HepG2 (cell line): ENCODE data around the gene TCTN2. TPM values are rescaled to one million over a fixed set of nuclear protein-coding genes. Genes with fewer than 3 reads are reported as not detected.

ENCODE experiments used
- ATAC-seq: fragments of 200-7000 bp; cut with Tn5 transposase; 3 replicates; pipeline ENCODE4 v1.9.1; 2020; ENCODE audit warnings: mild to moderate bottlenecking, moderate library complexity
- Bru-seq: library from RNA; stranded (reverse); fragments of 400-500 nt; gene quantifications from one replicate; lab custom pipeline; 2021; lab: Mats Ljungman, UMichigan
- BruChase-seq, 2 experiments: library from RNA; stranded (reverse); fragments of 400-500 nt; gene quantifications; one replicate each; lab custom pipeline; 2021; lab: Mats Ljungman, UMichigan
- BruUV-seq: library from RNA; stranded (reverse); fragments of 400-500 nt; replicated peaks from 2 replicates; lab custom pipeline; 2021; lab: Mats Ljungman, UMichigan
- CTCF ChIA-PET: fragments of 300-600 bp; formaldehyde crosslinking; extraction: SDS; loops from one replicate; lab custom pipeline; 2021; ENCODE audit warnings: low total read pairs, inconsistent platforms, low intra/inter-chr PET ratio; lab: Yijun Ruan, JAX
- POLR2A ChIA-PET: fragments of 350-600 bp; sonication (Branson Sonifier 250); formaldehyde crosslinking; loops from one replicate; lab custom pipeline; 2020; ENCODE audit warnings: antibody characterized with exemption, inconsistent platforms; lab: Yijun Ruan, JAX
- DNase-seq: peaks from one replicate; pipeline ENCODE4 v3.0.0-alpha.2; 2015; ENCODE audit warnings: low spot score
- FAIRE-seq: peaks from 3 replicates; lab custom pipeline; 2011; peaks lifted over from hg19 to GRCh38; lab: Jason Lieb, UNC
- H2AFZ ChIP-seq: one replicate; pipeline ENCODE4 v1.6.1; 2011; ENCODE audit warnings: low read length, inconsistent platforms
- H3K27ac ChIP-seq: fragments of 300-600 bp; 3 replicates; pipeline ENCODE4 v1.8.0; 2011; ENCODE audit warnings: mixed run types, mild to moderate bottlenecking, mixed read lengths, low read length, inconsistent platforms; ENCODE audit not compliant: insufficient read depth; ENCODE audit errors: extremely low read length
- H3K27me3 ChIP-seq, 2 experiments: fragments of 200-600 bp in 1 of 2; 2 replicates in 1 of 2; 3 replicates in 1 of 2; pipeline versions ENCODE4 v1.6.0 to v1.8.0; 2011; ENCODE audit warnings: low read length in 2 of 2, mild to moderate bottlenecking in 2 of 2, moderate library complexity in 2 of 2, inconsistent platforms in 1 of 2; ENCODE audit not compliant: insufficient read depth in 2 of 2, control insufficient read depth in 1 of 2
- H3K36me3 ChIP-seq, 2 experiments: fragments of 200-600 bp in 1 of 2; replicated peaks in 1 of 2; 2 replicates in 1 of 2; 3 replicates in 1 of 2; pipeline versions ENCODE4 v1.5.1 to v1.8.0; 2011; ENCODE audit warnings: low read length in 2 of 2, inconsistent platforms in 1 of 2; ENCODE audit not compliant: insufficient read depth in 2 of 2, control insufficient read depth in 1 of 2
- H3K4me1 ChIP-seq: 2 replicates; pipeline ENCODE4 v1.5.1; 2012; ENCODE audit warnings: low read length, inconsistent platforms; ENCODE audit not compliant: insufficient read depth
- H3K4me2 ChIP-seq: 2 replicates; pipeline ENCODE4 v1.6.0; 2011; ENCODE audit warnings: low read depth, low read length, inconsistent platforms
- H3K4me3 ChIP-seq, 3 experiments: fragments of 200-600 bp in 1 of 3; sonication (generic), shearing (Covaris generic) in 1 of 3; replicated peaks in 1 of 3; 2 replicates each; pipeline ENCODE4 v1.5.1; 2011 to 2016; ENCODE audit warnings: low read length in 3 of 3, inconsistent platforms in 2 of 3, low read depth in 2 of 3, mild to moderate bottlenecking in 2 of 3, control low read depth in 1 of 3, mixed read lengths in 1 of 3; ENCODE audit not compliant: insufficient read depth in 1 of 3
- H3K79me2 ChIP-seq: one replicate; pipeline ENCODE4 v1.6.1; 2011; ENCODE audit warnings: low read length, inconsistent platforms; ENCODE audit not compliant: insufficient read depth
- H3K9ac ChIP-seq: 2 replicates; pipeline ENCODE4 v1.6.0; 2011; ENCODE audit warnings: mild to moderate bottlenecking, low read depth, low read length, inconsistent platforms; ENCODE audit not compliant: insufficient read depth
- H3K9me3 ChIP-seq: 2 replicates; pipeline ENCODE4 v1.5.1; 2012; ENCODE audit warnings: mild to moderate bottlenecking, low read length
- H4K20me1 ChIP-seq: 2 replicates; pipeline ENCODE4 v1.6.0; 2011; ENCODE audit warnings: inconsistent platforms, mild to moderate bottlenecking, low read length, moderate library complexity; ENCODE audit not compliant: insufficient read depth
- EP300 ChIP-seq, 3 experiments: sonication (generic) in 1 of 3; formaldehyde crosslinking in 1 of 3; IDR thresholded peaks; 2 replicates each; pipeline versions ENCODE4 v1.5.1 to v1.6.1; 2011 to 2020; ENCODE audit warnings: low read depth in 2 of 3, low read length in 2 of 3, borderline replicate concordance in 1 of 3, improper control_type of control experiment in 1 of 3, mild to moderate bottlenecking in 1 of 3, missing genetic modification reagents in 1 of 3, moderate library complexity in 1 of 3
- HDAC1 ChIP-seq: sonication (generic); formaldehyde crosslinking; IDR thresholded peaks from 2 replicates; pipeline ENCODE4 v1.5.1; 2020; ENCODE audit warnings: mild to moderate bottlenecking, missing genetic modification reagents
- HIVEP1 ChIP-seq: sonication (generic); formaldehyde crosslinking; IDR thresholded peaks from 2 replicates; pipeline ENCODE4 v1.4.0; 2020; ENCODE audit warnings: mild to moderate bottlenecking, missing genetic modification reagents
- PHF8 ChIP-seq: sonication (generic); formaldehyde crosslinking; IDR thresholded peaks from 2 replicates; pipeline ENCODE4 v1.5.0; 2020; ENCODE audit warnings: missing genetic modification reagents
- YEATS2 ChIP-seq: sonication (generic); formaldehyde crosslinking; IDR thresholded peaks from 2 replicates; pipeline ENCODE4 v1.4.0; 2020; ENCODE audit warnings: missing genetic modification reagents, borderline replicate concordance
- ZFX ChIP-seq: sonication (generic); formaldehyde crosslinking; IDR thresholded peaks from 2 replicates; pipeline ENCODE4 v1.4.0; 2020; ENCODE audit warnings: mild to moderate bottlenecking, low read depth, missing genetic modification reagents, moderate library complexity
- ZNF558 ChIP-seq: sonication (generic); formaldehyde crosslinking; IDR thresholded peaks from 2 replicates; pipeline ENCODE4 v1.9.0; 2022; ENCODE audit warnings: mild to moderate bottlenecking, missing genetic modification reagents, borderline replicate concordance
- WGBS: methylation state at CpG from one replicate; pipeline ENCODE4 v1.1.6; 2017; ENCODE audit warnings: low lambda C conversion rate; 5-methylcytosine and 5-hydroxymethylcytosine counted together
- in situ Hi-C: cut with HindIII; loops from 2 replicates; pipeline ENCODE4 v1.10.0; 2017; ENCODE audit warnings: low pct_unique_long_range_greater_than_20kb; ENCODE audit not compliant: extremely low pct_ligation_motif_present
- intact Hi-C: fragments of 100-400 bp; cut with micrococcal nuclease; formaldehyde crosslinking; loops from one replicate; pipeline ENCODE4 v1.10.0; 2022; ENCODE audit not compliant: unreplicated experiment
- long read RNA-seq, 2 experiments: library from RNA in 1 of 2; library from polyadenylated mRNA in 1 of 2; stranded (forward) in 1 of 2; unstranded in 1 of 2; transcript quantifications; one replicate each; pipeline ENCODE4 v2.0.0, GENCODE V29; 2019 to 2022
- polyA minus RNA-seq, 3 experiments: library from RNA; depleted of rRNA, polyadenylated mRNA; stranded (reverse); fragments of >200 nt; gene quantifications; 2 replicates each; pipeline ENCODE4 v1.2.3, GENCODE V29; 2011; ENCODE audit warnings: low replicate concordance in 1 of 3
- polyA plus RNA-seq, 8 experiments: library from polyadenylated mRNA; depleted of rRNA in 3 of 8; stranded (reverse) in 7 of 8; unstranded in 1 of 8; fragments of >200 nt; fragmentation: Illumina TruSeq in 4 of 8; extraction: Trizol in 4 of 8; gene quantifications; 2 replicates each; pipeline versions ENCODE4 v1.2.1 to v1.2.3, GENCODE V29; 2011 to 2016; ENCODE audit warnings: low read depth in 4 of 8, missing spikeins in 1 of 8, mixed read lengths in 1 of 8; ENCODE audit not compliant: insufficient read depth in 1 of 8
- total RNA-seq, 5 experiments: library from RNA; depleted of rRNA; stranded (reverse); fragments of >200 nt; fragmentation: Illumina TruSeq; extraction: Trizol; gene quantifications; 2 replicates each; pipeline ENCODE4 v1.2.3, GENCODE V29; 2016; ENCODE audit warnings: low read depth in 1 of 5
- TF ChIP-seq, protein P1 (sequence below): sonication (generic); formaldehyde crosslinking; IDR thresholded peaks from 2 replicates; pipeline ENCODE4 v1.8.0; 2022; ENCODE audit warnings: mild to moderate bottlenecking, missing genetic modification reagents, moderate library complexity

The TCTN2 gene
- total RNA-seq (2016; rRNA removed; fragmentation: Illumina TruSeq; extraction: Trizol) (4.1 and 8.1 TPM in 2 replicates), polyA plus RNA-seq (2011; rRNA removed) (3.9 and 5.0 TPM in 2 replicates), polyA minus RNA-seq (2011; rRNA and poly(A)+ RNA removed; ENCODE audit: low replicate concordance) (11.6 and 14.2 TPM in 2 replicates), Bru-seq, nascent RNA (percentile 42 among the genes with signal in this experiment), BruChase-seq, experiment 1, labeled RNA remaining after a 6-hour chase (percentile 55 among the genes with signal in this experiment), BruChase-seq, experiment 2, labeled RNA remaining after a 2-hour chase (percentile 49 among the genes with signal in this experiment)
- 3.3 and 4.2 TPM in 2 replicates for total RNA-seq (2016; cell fraction: cytosol; rRNA removed; fragmentation: Illumina TruSeq; extraction: Trizol; ENCODE audit: low read depth)
- total RNA-seq (2016; cell fraction: insoluble cytoplasmic fraction; rRNA removed; fragmentation: Illumina TruSeq; extraction: Trizol) = 4.1 and 7.3 TPM in 2 replicates
- 4.9 and 5.0 TPM in 2 replicates for total RNA-seq (2016; cell fraction: membrane; rRNA removed; fragmentation: Illumina TruSeq; extraction: Trizol)
- 7.9 and 8.3 TPM in 2 replicates for total RNA-seq (2016; cell fraction: nucleus; rRNA removed; fragmentation: Illumina TruSeq; extraction: Trizol)
- 2.7 and 3.2 TPM in 2 replicates for polyA plus RNA-seq (2011; cell fraction: cytosol; rRNA removed)
- 6.4 and 6.7 TPM in 2 replicates for polyA plus RNA-seq (2011; cell fraction: nucleus; rRNA removed)
- polyA plus RNA-seq (2012) = 3.7 and 5.5 TPM in 2 replicates
- polyA plus RNA-seq (2016; cell fraction: cytosol; fragmentation: Illumina TruSeq; extraction: Trizol; ENCODE audit: low read depth) = 0.93 and 1.1 TPM in 2 replicates
- polyA plus RNA-seq (2016; cell fraction: insoluble cytoplasmic fraction; fragmentation: Illumina TruSeq; extraction: Trizol; ENCODE audit: low read depth) = 3.3 and 3.7 TPM in 2 replicates
- polyA plus RNA-seq (2016; cell fraction: membrane; fragmentation: Illumina TruSeq; extraction: Trizol; ENCODE audit: low read depth) = 2.4 and 2.6 TPM in 2 replicates
- 12.7 and 13.0 TPM in 2 replicates for polyA plus RNA-seq (2016; cell fraction: nucleus; fragmentation: Illumina TruSeq; extraction: Trizol; ENCODE audit: insufficient read depth, low read depth)
- polyA minus RNA-seq (2011; cell fraction: cytosol; rRNA and poly(A)+ RNA removed) = 3.0 and 3.9 TPM in 2 replicates
- polyA minus RNA-seq (2011; cell fraction: nucleus; rRNA and poly(A)+ RNA removed) = 4.5 and 6.1 TPM in 2 replicates
- long read RNA-seq, experiment 1, partial matches to known transcripts = 0 of 4 reads
- long read RNA-seq, experiment 1, other reads (novel, unspliced or antisense) = 4 of 4 reads
- long read RNA-seq, experiment 2, partial matches to known transcripts = 0 of 1 reads
- long read RNA-seq, experiment 2, other reads (novel, unspliced or antisense) = 1 of 1 reads

DNA sequence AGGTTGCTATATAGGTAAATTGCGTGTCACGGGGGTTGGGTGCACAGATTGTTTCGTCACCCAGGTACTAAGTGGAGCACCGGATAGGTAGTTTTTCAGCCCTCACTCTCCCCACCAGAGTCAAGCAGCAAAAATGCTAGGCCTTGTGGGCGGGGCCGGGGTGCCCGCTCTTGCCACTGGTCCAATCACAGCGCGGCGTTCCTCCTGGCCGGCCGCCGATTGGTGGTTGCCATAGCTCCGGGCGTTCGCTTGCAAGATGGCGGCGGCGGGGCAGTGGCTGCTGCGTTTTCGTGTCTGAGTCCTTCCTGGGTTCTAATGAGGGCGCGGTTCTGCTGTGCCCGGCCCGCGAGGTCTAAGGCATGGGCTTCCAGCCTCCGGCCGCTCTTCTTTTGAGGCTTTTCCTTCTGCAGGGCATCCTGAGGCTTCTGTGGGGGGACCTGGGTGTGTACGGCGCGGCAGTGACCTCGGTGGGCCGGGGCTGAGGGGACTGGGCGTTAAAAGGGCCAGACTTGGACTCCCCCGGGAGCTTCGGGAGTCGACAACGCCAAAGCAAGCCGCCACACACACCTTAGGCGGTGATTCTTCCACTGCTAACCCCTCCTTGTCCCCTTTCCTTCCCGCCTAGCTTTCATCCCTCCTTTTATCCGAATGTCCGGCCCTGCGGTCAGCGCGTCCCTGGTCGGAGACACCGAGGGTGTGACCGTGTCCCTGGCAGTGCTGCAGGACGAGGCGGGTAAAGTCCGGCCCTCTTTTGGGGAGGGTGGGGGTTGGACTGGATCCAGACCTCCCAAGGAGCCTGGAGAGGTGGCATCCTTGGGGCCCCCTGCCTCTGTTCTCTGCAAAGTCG is at the start of gene TCTN2:
TSS of gene TCTN2 (plus strand) at position 232 of the 847 bp plus-strand sequence. CDS start at position 360, 128 bp downstream.
- POLR2A ChIA-PET = interaction anchor here (0.6 to 1.3 kb wide), 4 partner anchors 40 to 129 kb away, joined by 3 to 6 read pairs (median 4); partner anchors contain the start of genes ATP6V0A2 and TMED2
- peak within 1 kb of the TSS; percentile 73 for H3K9ac ChIP-seq
- H3K4me1 ChIP-seq = peaks cover 7% of the 10 kb centered on the region
- peaks cover 0 to 5% of the 10 kb centered on the region in 2 experiments; a peak in 3 of 5 replicates for H3K36me3 ChIP-seq
- H3K4me3 ChIP-seq = peak within 1 kb of the TSS; percentile 76 to 92 (median 89)
- H3K4me2 ChIP-seq = peak within 1 kb of the TSS; percentile 89
- H3K79me2 ChIP-seq = no peaks in the 10 kb centered on the region
- TSS peak; percentile 77 for BruUV-seq
- CTCF ChIA-PET = no interaction called here
- H3K27ac ChIP-seq = peak within 1 kb of the TSS; percentile 41
- no peaks in the 10 kb centered on the region for H3K27me3 ChIP-seq
- H2AFZ ChIP-seq = peak within 1 kb of the TSS; percentile 85
- FAIRE-seq (peak; percentile 80), DNase-seq (peak; percentile 85), ATAC-seq (peak; percentile 99)
- H3K9me3 ChIP-seq = no peaks in the 10 kb centered on the region
- under 1% methylated on average over 48 of the region's 53 CpGs for WGBS
- intact Hi-C loops = no loop called here
- no peaks in the 10 kb centered on the region for H4K20me1 ChIP-seq
- in situ Hi-C loops = no loop called here
- TF ChIP-seq HDAC1 (CRISPR knock-in tag) (peak; percentile 77), YEATS2 (CRISPR knock-in tag) (peak; percentile 71; the same call in 1 of the 2 replicates), PHF8 (peak; percentile 72), EP300 (IDR thresholded peaks at IDR 0.05; ENCODE audit: low read depth in 2 of 2, low read length in 2 of 2) (no peak), EP300 (CRISPR knock-in tag; IDR thresholded peaks at IDR 0.05; ENCODE audit: borderline replicate concordance) (no peak), ZNF558 (CRISPR knock-in tag) (no peak), ZFX (CRISPR knock-in tag) (peak; percentile 96), HIVEP1 (peak; percentile 56; the same call in 1 of the 2 replicates)
- TF ChIP-seq, protein P1, sequence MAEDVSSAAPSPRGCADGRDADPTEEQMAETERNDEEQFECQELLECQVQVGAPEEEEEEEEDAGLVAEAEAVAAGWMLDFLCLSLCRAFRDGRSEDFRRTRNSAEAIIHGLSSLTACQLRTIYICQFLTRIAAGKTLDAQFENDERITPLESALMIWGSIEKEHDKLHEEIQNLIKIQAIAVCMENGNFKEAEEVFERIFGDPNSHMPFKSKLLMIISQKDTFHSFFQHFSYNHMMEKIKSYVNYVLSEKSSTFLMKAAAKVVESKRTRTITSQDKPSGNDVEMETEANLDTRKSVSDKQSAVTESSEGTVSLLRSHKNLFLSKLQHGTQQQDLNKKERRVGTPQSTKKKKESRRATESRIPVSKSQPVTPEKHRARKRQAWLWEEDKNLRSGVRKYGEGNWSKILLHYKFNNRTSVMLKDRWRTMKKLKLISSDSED = no peak
